Mucosa of descending colon (tissue), 3 donors: Measurements from ENCODE around the gene TEAD4. TPM values are rescaled to one million over a fixed set of nuclear protein-coding genes. Genes with fewer than 3 reads are reported as not detected.

Experiments used
- ATAC-seq: fragments of 200-7000 bp; cut with Tn5 transposase; one replicate; pipeline ENCODE4 v1.9.1; 2020; ENCODE audit warnings: mild to moderate bottlenecking, moderate library complexity
- DNase-seq, 3 donors: peaks; one replicate each; pipeline ENCODE4 v3.0.0-alpha.2; 2020
- H3K36me3 ChIP-seq: fragments of 200-600 bp; one replicate; pipeline ENCODE4 v1.8.0; 2021; ENCODE audit warnings: low read depth, mild to moderate bottlenecking
- H3K4me1 ChIP-seq: fragments of 200-600 bp; one replicate; pipeline ENCODE4 v1.8.0; 2021; ENCODE audit warnings: low read depth, mild to moderate bottlenecking
- H3K4me3 ChIP-seq: fragments of 200-600 bp; one replicate; pipeline ENCODE4 v1.8.0; 2021; ENCODE audit warnings: mild to moderate bottlenecking
- H3K9me3 ChIP-seq: fragments of 200-600 bp; one replicate; pipeline ENCODE4 v1.8.0; 2021; ENCODE audit warnings: mild to moderate bottlenecking
- intact Hi-C, 2 donors: fragments of 100-400 bp; cut with DNase I in 1 of 2; cut with micrococcal nuclease in 1 of 2; formaldehyde crosslinking; loops; one replicate each; pipeline versions ENCODE4 v1.11.0 to v1.11.1; 2022; cut with DNase I, micrococcal nuclease
- total RNA-seq, 3 donors: library from RNA; stranded (reverse); fragmentation: NEBNext Ultra II Directional in 2 of 3; extraction: Animal tissue kit (Norgen Biotek cat#: 25700) in 2 of 3; gene quantifications; one replicate each; pipeline versions ENCODE4 v1.2.1 to v1.2.4, GENCODE V29; 2021 to 2023
- TF ChIP-seq, protein P1 (sequence below): fragments of 200-600 bp; IDR thresholded peaks from one replicate; pipeline ENCODE4 v1.8.0; 2022; ENCODE audit warnings: antibody characterized with exemption, mild to moderate bottlenecking
- donor health status: DM: no; HTN: no; CAD: no; lungs with moderate emphysema.
- donor health status: DM: no; HTN: no; CAD: no.
- donor health status: DM: no; HTN: yes; CAD: no.

The TEAD4 gene
- total RNA-seq, 3 donors from 2014 or later = 4.6 to 11.3 (median 6.5) TPM

- intact Hi-C loops = no loop called here
- TF ChIP-seq, protein P1, sequence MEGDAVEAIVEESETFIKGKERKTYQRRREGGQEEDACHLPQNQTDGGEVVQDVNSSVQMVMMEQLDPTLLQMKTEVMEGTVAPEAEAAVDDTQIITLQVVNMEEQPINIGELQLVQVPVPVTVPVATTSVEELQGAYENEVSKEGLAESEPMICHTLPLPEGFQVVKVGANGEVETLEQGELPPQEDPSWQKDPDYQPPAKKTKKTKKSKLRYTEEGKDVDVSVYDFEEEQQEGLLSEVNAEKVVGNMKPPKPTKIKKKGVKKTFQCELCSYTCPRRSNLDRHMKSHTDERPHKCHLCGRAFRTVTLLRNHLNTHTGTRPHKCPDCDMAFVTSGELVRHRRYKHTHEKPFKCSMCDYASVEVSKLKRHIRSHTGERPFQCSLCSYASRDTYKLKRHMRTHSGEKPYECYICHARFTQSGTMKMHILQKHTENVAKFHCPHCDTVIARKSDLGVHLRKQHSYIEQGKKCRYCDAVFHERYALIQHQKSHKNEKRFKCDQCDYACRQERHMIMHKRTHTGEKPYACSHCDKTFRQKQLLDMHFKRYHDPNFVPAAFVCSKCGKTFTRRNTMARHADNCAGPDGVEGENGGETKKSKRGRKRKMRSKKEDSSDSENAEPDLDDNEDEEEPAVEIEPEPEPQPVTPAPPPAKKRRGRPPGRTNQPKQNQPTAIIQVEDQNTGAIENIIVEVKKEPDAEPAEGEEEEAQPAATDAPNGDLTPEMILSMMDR = no peak
- H3K4me1 ChIP-seq = peaks cover 13% of the 10 kb centered on the region
- H3K4me3 ChIP-seq = no peak overlapping the region
- no peak for ATAC-seq
- no peak for DNase-seq
- H3K9me3 ChIP-seq = no peaks in the 10 kb centered on the region
- no peaks in the 10 kb centered on the region for H3K36me3 ChIP-seq
Observed at GRCh38 chr12:2961705-2962104, 2.5 kb downstream of the TEAD4 start.

- TF ChIP-seq, protein P1 = no peak
- Histone ChIP-seq H3K4me1 (peaks cover 13% of the 10 kb centered on the region), H3K9me3 (no peaks in the 10 kb centered on the region), H3K4me3 (no peak overlapping the region), H3K36me3 (no peaks in the 10 kb centered on the region)
- intact Hi-C loops = no loop called here
- ATAC-seq (no peak), DNase-seq (no peak)
Observed at GRCh38 chr12:2963154-2963759, 4.1 kb downstream of the TEAD4 start.

GRCh38 chr12:2963760-2964292 is 4.6 kb downstream of the TEAD4 start:
- Histone ChIP-seq H3K4me3 (no peak overlapping the region), H3K9me3 (no peaks in the 10 kb centered on the region), H3K4me1 (peaks cover 13% of the 10 kb centered on the region), H3K36me3 (no peaks in the 10 kb centered on the region)
- ATAC-seq (no peak), DNase-seq (no peak)
- intact Hi-C loops = no loop called here
- TF ChIP-seq, protein P1 = no peak

- Histone ChIP-seq H3K4me1 (no peaks in the 10 kb centered on the region), H3K36me3 (no peaks in the 10 kb centered on the region), H3K4me3 (no peak overlapping the region), H3K9me3 (no peaks in the 10 kb centered on the region)
- TF ChIP-seq, protein P1 = no peak
- ATAC-seq = peak; percentile 89
- intact Hi-C loops = no loop called here
- DNase-seq = peak in 1 of 3 donors; percentile 58
Observed at GRCh38 chr12:2967651-2968050, 8.5 kb downstream of the TEAD4 start.

GRCh38 chr12:2970744-2971143 is 11.5 kb downstream of the TEAD4 start:
- Histone ChIP-seq H3K4me3 (no peak overlapping the region), H3K9me3 (no peaks in the 10 kb centered on the region), H3K4me1 (no peaks in the 10 kb centered on the region), H3K36me3 (no peaks in the 10 kb centered on the region)
- DNase-seq = no peak
- intact Hi-C loops = no loop called here
- no peak for ATAC-seq
- TF ChIP-seq, protein P1 = no peak
